GM18861 (cell line): ENCODE data around the gene MUCL3.
"Not testable (repeated sequence)": the region's sequence is repeated elsewhere in the genome, so short reads cannot be mapped to it uniquely, and the experiment has no call there.

Experiments
- ATAC-seq: cut with Tn5 transposase; IDR thresholded peaks from one replicate; pipeline ENCODE4 v1.9.1; 2021; ENCODE audit not compliant: unreplicated experiment

Gene MUCL3

GRCh38 chr6:30979141-30979540 is 38.4 kb downstream of the MUCL3 start:
- ATAC-seq: no peak

- no peak for ATAC-seq
Observed at GRCh38 chr6:30979690-30980089, 38.9 kb downstream of the MUCL3 start.

DNA sequence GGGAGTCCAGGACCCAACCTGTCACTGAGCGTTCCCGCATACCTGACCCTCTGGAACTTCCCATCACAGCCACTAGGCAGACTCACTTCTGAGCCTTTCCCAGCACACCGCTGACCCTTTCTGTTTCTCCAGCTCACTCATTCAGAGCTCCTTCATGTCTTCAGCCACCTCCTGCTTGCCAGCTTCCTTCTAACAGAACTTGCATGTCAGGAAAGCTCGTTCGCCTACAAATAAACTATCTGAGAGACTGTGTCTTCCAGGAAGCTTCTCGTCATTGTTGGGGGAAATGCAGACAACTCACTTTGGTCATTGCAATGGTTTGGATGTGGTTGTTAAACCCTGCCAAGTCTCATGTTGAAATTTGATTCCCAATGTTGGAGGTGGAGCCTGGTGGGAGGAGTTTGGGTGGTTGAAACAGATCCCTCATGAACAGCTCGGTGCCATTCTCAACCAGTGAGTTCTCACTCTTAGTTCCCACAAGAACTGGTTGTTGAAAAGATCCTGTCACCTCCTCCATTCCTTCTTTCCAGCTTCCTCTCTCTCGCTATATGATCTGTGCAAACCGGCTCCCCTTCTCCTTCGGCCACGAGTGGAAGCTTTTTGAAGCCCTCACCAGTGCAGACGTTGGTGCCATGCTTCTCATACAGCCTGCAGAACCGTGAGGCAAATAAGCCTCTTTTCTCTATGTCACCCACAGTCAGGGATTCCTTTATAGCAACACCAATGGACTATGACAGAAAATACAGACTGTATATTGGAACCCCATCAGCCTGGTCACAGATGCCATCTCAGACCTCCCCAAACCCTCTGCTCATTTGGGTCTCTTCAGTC is 41.4 kb downstream of the MUCL3 start:
- no peak for ATAC-seq

- no peak for ATAC-seq
Observed at GRCh38 chr6:30983439-30983838, 42.7 kb downstream of the MUCL3 start, which contains the start of gene MUC21. Gene MUC21 (plus strand): TSS chr6:30983718. CDS start chr6:30983959, 241 bp downstream.

DNA sequence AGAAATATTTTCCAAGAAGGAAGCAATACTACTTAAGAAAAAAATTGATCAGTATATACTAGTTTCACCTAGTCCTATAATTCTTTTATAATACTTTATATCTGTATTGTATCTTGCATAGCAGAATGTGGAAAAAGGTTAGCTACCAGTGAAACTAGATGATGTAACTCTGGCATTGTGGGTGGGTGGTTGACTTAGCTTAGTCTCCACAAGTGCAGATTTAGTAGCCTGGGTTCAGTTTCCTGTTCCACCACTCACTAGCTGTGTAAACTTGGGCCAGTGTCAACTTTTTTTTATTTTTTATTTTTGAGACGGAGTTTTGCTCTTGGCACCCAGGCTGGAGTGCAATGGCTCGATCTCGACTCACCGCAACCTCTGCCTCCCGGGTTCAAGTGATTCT is 44.7 kb downstream of the MUCL3 start:
- no peak for ATAC-seq

DNA sequence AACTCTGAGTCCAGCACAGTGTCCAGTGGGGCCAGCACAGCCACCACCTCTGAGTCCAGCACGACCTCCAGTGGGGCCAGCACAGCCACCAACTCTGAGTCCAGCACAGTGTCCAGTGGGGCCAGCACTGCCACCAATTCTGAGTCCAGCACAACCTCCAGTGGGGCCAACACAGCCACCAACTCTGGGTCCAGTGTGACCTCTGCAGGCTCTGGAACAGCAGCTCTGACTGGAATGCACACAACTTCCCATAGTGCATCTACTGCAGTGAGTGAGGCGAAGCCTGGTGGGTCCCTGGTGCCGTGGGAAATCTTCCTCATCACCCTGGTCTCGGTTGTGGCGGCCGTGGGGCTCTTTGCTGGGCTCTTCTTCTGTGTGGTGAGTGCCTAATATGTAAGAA is 46.5 kb downstream of the MUCL3 start:
- no peak for ATAC-seq

DNA sequence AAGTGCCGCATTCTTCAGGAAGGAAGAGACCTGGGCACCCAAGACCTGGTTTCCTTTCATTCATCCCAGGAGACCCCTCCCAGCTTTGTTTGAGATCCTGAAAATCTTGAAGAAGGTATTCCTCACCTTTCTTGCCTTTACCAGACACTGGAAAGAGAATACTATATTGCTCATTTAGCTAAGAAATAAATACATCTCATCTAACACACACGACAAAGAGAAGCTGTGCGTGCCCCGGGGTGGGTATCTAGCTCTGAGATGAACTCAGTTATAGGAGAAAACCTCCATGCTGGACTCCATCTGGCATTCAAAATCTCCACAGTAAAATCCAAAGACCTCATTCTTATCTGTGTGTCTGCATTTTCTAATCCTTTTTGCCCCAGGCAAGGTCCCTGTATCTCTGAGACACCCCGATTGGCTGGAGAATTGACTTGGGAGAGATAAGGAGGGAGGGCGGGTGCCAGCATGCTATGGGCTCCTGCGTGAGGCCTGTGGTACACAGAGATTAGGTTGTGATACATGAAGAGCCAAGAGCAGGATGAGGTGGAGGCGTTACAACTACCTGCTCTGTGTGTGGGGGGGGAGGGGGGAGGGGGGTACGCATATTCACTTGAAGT is 47.5 kb downstream of the MUCL3 start:
- no peak for ATAC-seq

GRCh38 chr6:30990422-30991086 is 49.8 kb downstream of the MUCL3 start:
- no peak for ATAC-seq

GRCh38 chr6:30991891-30992290 is 51.1 kb downstream of the MUCL3 start:
- no peak for ATAC-seq

GRCh38 chr6:30997301-30997700 is 56.5 kb downstream of the MUCL3 start:
- no peak for ATAC-seq

DNA sequence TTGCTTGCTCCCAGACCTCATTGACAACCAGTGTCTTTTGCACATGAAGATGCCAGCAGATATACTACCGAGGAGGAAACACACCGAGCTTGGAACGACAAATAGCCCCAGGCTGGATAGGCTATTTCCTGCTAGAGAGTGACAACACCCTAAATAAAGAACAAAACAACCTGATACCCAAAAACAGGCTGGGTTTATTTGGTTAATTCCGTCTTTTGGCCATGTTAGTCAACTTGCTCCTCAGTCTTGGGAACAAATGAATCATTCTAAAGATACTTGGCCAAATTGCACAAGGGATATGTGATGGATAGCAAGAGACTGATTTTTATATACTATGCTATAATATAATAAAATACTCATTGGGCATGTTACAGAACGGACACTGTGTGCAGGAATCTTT is 58.0 kb downstream of the MUCL3 start:
- no peak for ATAC-seq

DNA sequence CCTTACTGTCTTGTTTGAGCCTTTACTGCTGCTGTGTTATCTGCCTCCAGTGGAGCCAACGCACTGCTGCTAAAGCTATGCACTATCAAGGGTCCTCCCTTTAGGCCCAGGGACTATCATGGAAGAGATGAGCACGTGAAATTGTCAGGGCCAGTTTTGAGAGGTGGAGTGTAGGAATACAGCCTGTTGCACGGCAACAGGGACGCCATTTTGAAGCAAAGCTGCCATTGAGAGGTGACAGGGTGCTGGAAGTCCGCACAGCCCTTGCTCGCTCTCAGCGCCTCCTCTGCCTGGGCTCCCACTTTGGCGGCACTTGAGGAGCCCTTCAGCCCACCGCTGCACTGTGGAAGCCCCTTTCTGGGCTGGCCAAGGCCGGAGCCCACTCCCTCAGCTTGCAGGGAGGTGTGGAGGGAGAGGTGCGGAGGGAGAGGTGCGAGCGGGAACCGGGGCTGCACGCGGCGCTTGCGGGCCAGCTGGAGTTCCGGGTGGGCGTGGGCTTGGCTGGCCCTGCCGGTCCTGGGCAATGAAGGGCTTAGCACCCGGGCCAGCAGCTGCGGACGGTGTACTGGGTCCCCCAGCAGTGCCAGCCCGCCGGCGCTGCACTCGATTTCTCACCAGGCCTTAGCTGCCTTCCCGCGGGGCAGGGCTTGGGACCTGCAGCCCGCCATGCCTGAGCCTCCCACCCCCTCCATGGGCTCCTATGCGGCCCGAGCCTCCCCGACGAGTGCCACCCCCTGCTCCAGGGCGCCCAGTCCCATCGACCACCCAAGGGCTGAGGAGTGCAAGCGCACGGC is 59.5 kb downstream of the MUCL3 start:
- not testable (repeated sequence) for ATAC-seq

DNA sequence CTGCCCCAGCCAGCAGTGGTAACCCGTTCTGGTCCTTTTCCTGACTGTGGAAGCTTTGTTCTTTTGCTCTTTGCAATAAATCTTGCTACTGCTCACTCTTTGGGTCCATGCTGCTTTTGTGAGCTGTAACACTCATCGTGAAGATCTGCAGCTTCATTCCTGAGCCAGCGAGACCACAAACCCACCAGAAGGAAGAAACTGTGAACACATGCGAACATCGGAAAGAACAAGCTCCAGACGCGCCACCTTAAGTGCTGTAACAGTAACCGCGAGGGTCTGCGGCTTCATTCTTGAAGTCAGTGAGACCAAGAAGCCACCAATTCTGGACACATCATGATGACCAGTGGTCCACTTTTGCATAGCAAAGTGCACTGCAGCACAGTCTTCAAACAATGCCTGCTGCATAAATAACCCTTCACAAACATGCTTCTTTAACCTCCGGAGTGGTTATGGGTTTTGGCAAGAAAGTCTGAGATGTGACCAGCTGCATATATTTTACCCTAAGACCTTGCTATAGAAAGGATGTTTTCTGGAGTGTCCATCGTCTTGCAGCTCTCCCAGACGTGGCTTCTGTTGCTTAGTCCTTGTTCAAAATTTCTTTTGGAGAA is 60.6 kb downstream of the MUCL3 start:
- ATAC-seq: no peak

DNA sequence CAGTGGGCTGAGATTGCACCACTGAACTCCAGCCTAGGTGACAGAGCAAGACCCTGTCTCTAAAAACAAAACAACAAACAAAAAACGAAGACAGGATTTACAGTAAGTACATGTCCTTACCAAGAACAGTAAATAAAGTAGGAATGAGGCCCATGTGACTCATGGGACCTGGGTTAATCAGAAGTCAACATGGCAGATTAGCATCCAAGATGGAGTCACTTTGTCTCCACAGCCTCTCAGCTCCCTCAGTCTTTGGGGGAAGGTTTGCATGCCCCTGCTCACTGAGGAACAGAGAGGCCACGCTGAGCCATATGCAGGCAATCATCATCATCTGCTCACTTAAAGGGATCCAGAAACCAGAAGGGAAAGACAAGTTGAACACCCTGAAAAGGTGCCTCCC is 61.7 kb downstream of the MUCL3 start:
- ATAC-seq: no peak
